HG03439 (cell line): Measurements from ENCODE around the gene BCAT1.
A peak's percentile ranks its signal among the peaks of the same experiment; 100 is the strongest.

Source experiments
- ATAC-seq: cut with Tn5 transposase; IDR thresholded peaks from one replicate; pipeline ENCODE4 v1.9.1; 2021; ENCODE audit warnings: mild to moderate bottlenecking, moderate library complexity; ENCODE audit not compliant: unreplicated experiment

Gene BCAT1

GRCh38 chr12:24948757-24949722 is at the start of gene BCAT1:
Gene BCAT1, minus strand, starts transcription at chr12:24949101. Its CDS starts 169 bp downstream, at chr12:24948932.
- ATAC-seq, result peak; percentile 36

GRCh38 chr12:24997970-24998582 is 49.2 kb upstream of the BCAT1 start:
- peak; percentile 65 for ATAC-seq

- peak; percentile 3 for ATAC-seq
Observed at GRCh38 chr12:24997496-24997895, 48.6 kb upstream of the BCAT1 start.

GRCh38 chr12:24996820-24997219 is 47.9 kb upstream of the BCAT1 start:
- no peak for ATAC-seq

GRCh38 chr12:24996102-24996797 is 47.3 kb upstream of the BCAT1 start:
- ATAC-seq, result no peak

GRCh38 chr12:24993793-24994192 is 44.9 kb upstream of the BCAT1 start:
- ATAC-seq, result no peak

GRCh38 chr12:24991209-24992049 is 42.5 kb upstream of the BCAT1 start:
- peak; percentile 45 for ATAC-seq

GRCh38 chr12:24989216-24989615 is 40.3 kb upstream of the BCAT1 start:
- ATAC-seq, result no peak

GRCh38 chr12:24982250-24982649 is 33.3 kb upstream of the BCAT1 start:
- no peak for ATAC-seq

GRCh38 chr12:24979976-24980730 is 31.3 kb upstream of the BCAT1 start:
- ATAC-seq, result no peak

- no peak for ATAC-seq
Observed at GRCh38 chr12:24979329-24979728, 30.4 kb upstream of the BCAT1 start.

- no peak for ATAC-seq
Observed at GRCh38 chr12:24977711-24978110, 28.8 kb upstream of the BCAT1 start.

- no peak for ATAC-seq
Observed at GRCh38 chr12:24977060-24977459, 28.2 kb upstream of the BCAT1 start.

- no peak for ATAC-seq
Observed at GRCh38 chr12:24975425-24975824, 26.5 kb upstream of the BCAT1 start.

GRCh38 chr12:24974216-24974615 is 25.3 kb upstream of the BCAT1 start:
- no peak for ATAC-seq

GRCh38 chr12:24972078-24972477 is 23.2 kb upstream of the BCAT1 start:
- ATAC-seq, result no peak

- no peak for ATAC-seq
Observed at GRCh38 chr12:24970177-24970576, 21.3 kb upstream of the BCAT1 start.

- ATAC-seq, result no peak
Observed at GRCh38 chr12:24966951-24967564, 18.2 kb upstream of the BCAT1 start.

GRCh38 chr12:24964342-24964741 is 15.4 kb upstream of the BCAT1 start:
- ATAC-seq, result no peak
